CD8-positive, alpha-beta memory T cell (primary cell): ENCODE measurements around the gene TRIM45. TPM values are rescaled to one million over a fixed set of nuclear protein-coding genes. Genes with fewer than 3 reads are reported as not detected.

ENCODE experiments used
- CTCF ChIA-PET: fragments of 350-600 bp; sonication (Branson Sonifier 250); formaldehyde crosslinking; loops from one replicate; lab custom pipeline; 2021; ENCODE audit warnings: antibody characterized with exemption; lab: Charles Lee
- POLR2A ChIA-PET: fragments of 350-600 bp; sonication (Branson Sonifier 250); formaldehyde crosslinking; loops from one replicate; lab custom pipeline; 2021; ENCODE audit warnings: antibody characterized with exemption; lab: Charles Lee
- DNase-seq, 5 donors: peaks; one replicate each; pipeline versions ENCODE4 v3.0.0 to v3.0.0-alpha.2; 2020 to 2022; ENCODE audit warnings: mixed read lengths in 1 of 5
- H3K27ac ChIP-seq: one replicate; pipeline ENCODE4 v1.7.0; 2013; ENCODE audit warnings: low read depth, mild to moderate bottlenecking, low read length, moderate library complexity
- H3K27me3 ChIP-seq: 2 replicates; pipeline ENCODE4 v1.7.0; 2013; ENCODE audit warnings: low read length, mild to moderate bottlenecking; ENCODE audit not compliant: insufficient read depth, poor library complexity, severe bottlenecking
- H3K36me3 ChIP-seq: 2 replicates; pipeline ENCODE4 v1.7.0; 2013; ENCODE audit warnings: mild to moderate bottlenecking, low read length, moderate library complexity; ENCODE audit not compliant: insufficient read depth
- H3K4me1 ChIP-seq: 2 replicates; pipeline ENCODE4 v1.7.0; 2013; ENCODE audit warnings: mild to moderate bottlenecking, low read length, moderate library complexity; ENCODE audit not compliant: insufficient read depth
- H3K4me3 ChIP-seq: 2 replicates; pipeline ENCODE4 v1.7.0; 2013; ENCODE audit warnings: mild to moderate bottlenecking, low read length
- H3K9me3 ChIP-seq: 2 replicates; pipeline ENCODE4 v1.7.0; 2013; ENCODE audit warnings: mild to moderate bottlenecking, low read length
- H3K27ac Mint-ChIP-seq, 8 donors: one replicate each; pipeline ENCODE4 v1.8.0; 2020 to 2021; ENCODE audit warnings: mixed read lengths in 8 of 8, mild to moderate bottlenecking in 6 of 8, inconsistent platforms in 3 of 8, moderate library complexity in 3 of 8
- H3K27me3 Mint-ChIP-seq, 2 donors: one replicate each; pipeline ENCODE4 v1.8.0; 2020 to 2021; ENCODE audit warnings: mixed read lengths in 2 of 2, mild to moderate bottlenecking in 1 of 2, moderate library complexity in 1 of 2
- H3K36me3 Mint-ChIP-seq, 3 donors: one replicate each; pipeline ENCODE4 v1.8.0; 2020 to 2021; ENCODE audit warnings: mixed read lengths in 3 of 3, inconsistent platforms in 1 of 3, mild to moderate bottlenecking in 1 of 3
- H3K4me1 Mint-ChIP-seq, 3 donors: one replicate each; pipeline ENCODE4 v1.8.0; 2020 to 2021; ENCODE audit warnings: mixed read lengths in 3 of 3, inconsistent platforms in 1 of 3, mild to moderate bottlenecking in 1 of 3
- H3K4me3 Mint-ChIP-seq, 7 donors: one replicate each; pipeline ENCODE4 v1.8.0; 2020 to 2021; ENCODE audit warnings: mixed read lengths in 7 of 7, mild to moderate bottlenecking in 6 of 7, moderate library complexity in 4 of 7, inconsistent platforms in 2 of 7
- H3K9me3 Mint-ChIP-seq, 5 donors: one replicate each; pipeline ENCODE4 v1.8.0; 2020 to 2022; ENCODE audit warnings: mixed read lengths in 5 of 5, mild to moderate bottlenecking in 3 of 5, moderate library complexity in 2 of 5, inconsistent platforms in 1 of 5
- polyA plus RNA-seq: library from polyadenylated mRNA; unstranded; fragments of 300-500 nt; fragmentation: Illumina TruSeq; gene quantifications from one replicate; pipeline ENCODE4 v1.2.3, GENCODE V29; 2021
- total RNA-seq, 2 experiments: library from RNA; stranded (reverse); gene quantifications; one replicate each; pipeline ENCODE4 v1.2.3, GENCODE V29; 2021

Gene TRIM45, protein sequence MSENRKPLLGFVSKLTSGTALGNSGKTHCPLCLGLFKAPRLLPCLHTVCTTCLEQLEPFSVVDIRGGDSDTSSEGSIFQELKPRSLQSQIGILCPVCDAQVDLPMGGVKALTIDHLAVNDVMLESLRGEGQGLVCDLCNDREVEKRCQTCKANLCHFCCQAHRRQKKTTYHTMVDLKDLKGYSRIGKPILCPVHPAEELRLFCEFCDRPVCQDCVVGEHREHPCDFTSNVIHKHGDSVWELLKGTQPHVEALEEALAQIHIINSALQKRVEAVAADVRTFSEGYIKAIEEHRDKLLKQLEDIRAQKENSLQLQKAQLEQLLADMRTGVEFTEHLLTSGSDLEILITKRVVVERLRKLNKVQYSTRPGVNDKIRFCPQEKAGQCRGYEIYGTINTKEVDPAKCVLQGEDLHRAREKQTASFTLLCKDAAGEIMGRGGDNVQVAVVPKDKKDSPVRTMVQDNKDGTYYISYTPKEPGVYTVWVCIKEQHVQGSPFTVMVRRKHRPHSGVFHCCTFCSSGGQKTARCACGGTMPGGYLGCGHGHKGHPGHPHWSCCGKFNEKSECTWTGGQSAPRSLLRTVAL
- total RNA-seq, result 1 to 10 TPM in 1 of 2 experiments, under 1 TPM in 1; 0.84 to 1.3 TPM
- polyA plus RNA-seq, result 0.06 TPM

- ChIA-PET POLR2A (no interaction called here), CTCF (interaction anchor here (0.7 to 1.6 kb wide), 8 partner anchors 10 to 247 kb away, joined by 3 to 4 read pairs (median 4); no protein-coding TSS in a partner anchor)
- H3K9me3 ChIP-seq, result no peaks in the 10 kb centered on the region
- peak within 1 kb of the TSS; percentile 60 for H3K4me3 ChIP-seq
- peaks cover 5 to 13% (median 13%) of the 10 kb centered on the region in 3 donors for H3K4me1 Mint-ChIP-seq
- no peaks in the 10 kb centered on the region for H3K27me3 ChIP-seq
- DNase-seq, result peak; percentile 65 to 79 (median 71)
- no peaks in the 10 kb centered on the region for H3K36me3 ChIP-seq
- H3K27ac ChIP-seq, result peak within 1 kb of the TSS; percentile 25
- H3K4me1 ChIP-seq, result peaks cover 7% of the 10 kb centered on the region
- H3K4me3 Mint-ChIP-seq, result peak within 1 kb of the TSS; percentile 83 to 91 (median 88)
- peak within 1 kb of the TSS in 7 of 8 donors; percentile 10 to 89 (median 64) for H3K27ac Mint-ChIP-seq
- peaks cover 0 to 3% (median 0%) of the 10 kb centered on the region in 3 donors for H3K36me3 Mint-ChIP-seq
- H3K27me3 Mint-ChIP-seq, result peaks cover 2 to 6% of the 10 kb centered on the region in 2 donors
- H3K9me3 Mint-ChIP-seq, result no peaks in the 10 kb centered on the region
Observed at GRCh38 chr1:117121589-117122329, at the start of gene TRIM45. Gene TRIM45, minus strand, starts transcription at chr1:117121749. Its CDS starts 548 bp downstream, at chr1:117121201.

- no peaks in the 10 kb centered on the region for H3K27me3 ChIP-seq
- no peaks in the 10 kb centered on the region for H3K4me1 Mint-ChIP-seq
- H3K36me3 ChIP-seq, result no peaks in the 10 kb centered on the region
- H3K9me3 Mint-ChIP-seq, result no peaks in the 10 kb centered on the region
- H3K9me3 ChIP-seq, result no peaks in the 10 kb centered on the region
- no peak overlapping the region for H3K27ac ChIP-seq
- ChIA-PET POLR2A (no interaction called here), CTCF (no interaction called here)
- no peak for DNase-seq
- H3K4me3 ChIP-seq, result no peak overlapping the region
- H3K4me1 ChIP-seq, result no peaks in the 10 kb centered on the region
- no peak overlapping the region for H3K27ac Mint-ChIP-seq
- H3K36me3 Mint-ChIP-seq, result no peaks in the 10 kb centered on the region
- peaks cover 4 to 5% of the 10 kb centered on the region in 2 donors for H3K27me3 Mint-ChIP-seq
- H3K4me3 Mint-ChIP-seq, result no peak overlapping the region
Observed at GRCh38 chr1:117169871-117170596, 48.5 kb upstream of the TRIM45 start.

GRCh38 chr1:117167402-117167801 is 45.9 kb upstream of the TRIM45 start:
- H3K27ac ChIP-seq, result no peak overlapping the region
- no peaks in the 10 kb centered on the region for H3K36me3 ChIP-seq
- no peak overlapping the region for H3K4me3 Mint-ChIP-seq
- H3K27ac Mint-ChIP-seq, result peak overlapping the region in 2 of 8 donors; percentile 34 to 66
- no peaks in the 10 kb centered on the region for H3K4me1 ChIP-seq
- H3K9me3 Mint-ChIP-seq, result no peaks in the 10 kb centered on the region
- H3K27me3 ChIP-seq, result no peaks in the 10 kb centered on the region
- POLR2A ChIA-PET, result interaction anchor here (0.7 kb wide), 1 partner anchor 418 kb away, joined by 3 read pairs; no protein-coding TSS in a partner anchor
- CTCF ChIA-PET, result no interaction called here
- DNase-seq, result no peak
- no peaks in the 10 kb centered on the region for H3K4me1 Mint-ChIP-seq
- no peaks in the 10 kb centered on the region for H3K36me3 Mint-ChIP-seq
- no peak overlapping the region for H3K4me3 ChIP-seq
- no peaks in the 10 kb centered on the region for H3K9me3 ChIP-seq
- peaks cover 9 to 17% of the 10 kb centered on the region in 2 donors for H3K27me3 Mint-ChIP-seq

DNA sequence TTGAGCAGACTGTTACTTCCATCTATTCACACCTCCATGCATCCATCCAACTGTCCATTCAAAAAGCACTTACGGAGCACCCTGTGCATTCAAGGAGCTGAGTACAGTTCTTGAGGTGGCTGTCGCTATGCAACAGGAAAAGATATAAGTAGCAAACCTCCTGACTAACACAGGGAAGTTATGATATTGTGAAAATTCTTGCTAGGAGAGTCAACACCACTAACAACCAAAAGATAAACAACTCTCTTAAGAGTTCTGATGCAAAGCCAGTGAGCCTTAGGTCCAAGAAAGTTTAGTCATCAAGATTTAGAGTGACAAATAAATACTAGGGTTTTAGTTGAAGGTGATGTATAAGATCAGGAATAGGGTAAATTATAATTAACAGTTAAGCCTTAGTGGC is 44.5 kb upstream of the TRIM45 start:
- H3K36me3 Mint-ChIP-seq, result no peaks in the 10 kb centered on the region
- no peaks in the 10 kb centered on the region for H3K9me3 ChIP-seq
- no peak for DNase-seq
- ChIA-PET POLR2A (no interaction called here), CTCF (no interaction called here)
- no peaks in the 10 kb centered on the region for H3K4me1 Mint-ChIP-seq
- no peak overlapping the region for H3K27ac ChIP-seq
- no peaks in the 10 kb centered on the region for H3K4me1 ChIP-seq
- no peak overlapping the region for H3K4me3 ChIP-seq
- no peak overlapping the region for H3K27ac Mint-ChIP-seq
- H3K36me3 ChIP-seq, result no peaks in the 10 kb centered on the region
- no peak overlapping the region for H3K4me3 Mint-ChIP-seq
- no peaks in the 10 kb centered on the region for H3K9me3 Mint-ChIP-seq
- no peaks in the 10 kb centered on the region for H3K27me3 ChIP-seq
- H3K27me3 Mint-ChIP-seq, result peaks cover 12 to 30% of the 10 kb centered on the region in 2 donors

GRCh38 chr1:117164209-117164608 is 42.7 kb upstream of the TRIM45 start:
- Mint-ChIP-seq H3K9me3 (no peaks in the 10 kb centered on the region), H3K36me3 (no peaks in the 10 kb centered on the region), H3K4me1 (no peaks in the 10 kb centered on the region), H3K27me3 (peaks cover 14 to 43% of the 10 kb centered on the region in 2 donors), H3K27ac (no peak overlapping the region), H3K4me3 (no peak overlapping the region)
- no peak for DNase-seq
- H3K4me3 ChIP-seq, result no peak overlapping the region
- H3K9me3 ChIP-seq, result no peaks in the 10 kb centered on the region
- H3K4me1 ChIP-seq, result no peaks in the 10 kb centered on the region
- no peaks in the 10 kb centered on the region for H3K27me3 ChIP-seq
- H3K36me3 ChIP-seq, result no peaks in the 10 kb centered on the region
- POLR2A ChIA-PET, result no interaction called here
- H3K27ac ChIP-seq, result no peak overlapping the region
- CTCF ChIA-PET, result no interaction called here

DNA sequence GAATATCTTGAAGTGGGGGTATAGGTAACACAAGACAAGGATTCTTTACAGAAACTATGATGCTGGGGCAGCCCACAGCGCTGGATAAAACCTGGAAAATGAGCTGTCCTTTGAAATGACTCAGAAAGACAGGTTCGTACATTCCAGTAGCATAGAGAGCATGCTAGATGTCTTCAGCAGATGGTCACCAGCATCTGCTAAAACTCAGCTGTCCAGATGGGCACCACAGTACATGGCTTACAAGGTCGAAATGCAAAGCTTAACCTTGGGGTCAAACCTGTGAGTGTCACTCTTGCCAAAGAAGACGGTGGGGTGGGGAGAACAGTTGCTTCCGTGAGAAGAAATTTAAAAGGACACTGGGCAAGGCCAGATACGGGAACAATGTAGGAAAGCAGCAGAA is 41.3 kb upstream of the TRIM45 start:
- Mint-ChIP-seq H3K36me3 (peaks cover 0 to 2% (median 0%) of the 10 kb centered on the region in 3 donors), H3K4me1 (no peaks in the 10 kb centered on the region)

DNA sequence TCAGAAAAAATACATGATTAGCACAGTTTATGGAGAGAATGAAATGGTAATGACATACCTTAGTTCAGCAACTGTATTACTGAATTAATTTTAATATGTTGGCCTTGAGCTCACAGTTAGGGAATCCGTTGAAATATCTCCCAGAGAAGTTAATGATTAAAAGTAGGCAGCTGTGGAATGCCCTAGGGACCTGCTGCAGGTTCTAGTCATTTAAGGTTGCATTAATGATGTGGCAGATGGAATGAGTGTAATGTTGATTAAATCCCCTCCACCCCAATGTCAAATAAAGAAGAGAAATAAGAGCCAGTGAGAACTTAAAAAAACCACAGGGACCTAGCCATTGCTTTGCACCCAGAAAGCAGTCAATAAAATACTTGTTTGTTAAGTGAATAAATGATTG is 40.3 kb upstream of the TRIM45 start:
- peaks cover 0 to 2% (median 0%) of the 10 kb centered on the region in 3 donors for H3K36me3 Mint-ChIP-seq
- H3K4me1 ChIP-seq, result no peaks in the 10 kb centered on the region
- ChIA-PET POLR2A (no interaction called here), CTCF (no interaction called here)
- H3K4me3 Mint-ChIP-seq, result no peak overlapping the region
- no peak overlapping the region for H3K27ac Mint-ChIP-seq
- no peaks in the 10 kb centered on the region for H3K9me3 ChIP-seq
- no peak for DNase-seq
- no peaks in the 10 kb centered on the region for H3K4me1 Mint-ChIP-seq
- no peaks in the 10 kb centered on the region for H3K27me3 ChIP-seq
- no peak overlapping the region for H3K4me3 ChIP-seq
- H3K36me3 ChIP-seq, result no peaks in the 10 kb centered on the region
- H3K27ac ChIP-seq, result no peak overlapping the region
- H3K9me3 Mint-ChIP-seq, result no peaks in the 10 kb centered on the region
- peaks cover 9 to 56% of the 10 kb centered on the region in 2 donors for H3K27me3 Mint-ChIP-seq

More for the DNA sequence above, 41.3 kb upstream of the TRIM45 start:
- Mint-ChIP-seq H3K4me3 (no peak overlapping the region), H3K27ac (no peak overlapping the region), H3K9me3 (no peaks in the 10 kb centered on the region), H3K27me3 (peaks cover 11 to 52% of the 10 kb centered on the region in 2 donors)
- Histone ChIP-seq H3K9me3 (no peaks in the 10 kb centered on the region), H3K36me3 (no peaks in the 10 kb centered on the region), H3K27ac (no peak overlapping the region), H3K4me1 (no peaks in the 10 kb centered on the region), H3K27me3 (no peaks in the 10 kb centered on the region), H3K4me3 (no peak overlapping the region)
- ChIA-PET POLR2A (no interaction called here), CTCF (no interaction called here)
- no peak for DNase-seq
